Retinal pigment epithelial cell (primary cell): ENCODE data around the gene PAFAH1B2.

Experiments used
- DNase-seq: peaks from one replicate; pipeline ENCODE4 v3.0.0-alpha.2; 2010; ENCODE audit warnings: low read depth
- H3K4me3 ChIP-seq: 2 replicates; pipeline ENCODE4 v1.5.1; 2011; ENCODE audit warnings: mild to moderate bottlenecking, low read length, control low read depth, moderate library complexity
- TF ChIP-seq, protein P1 (sequence below): conservative IDR thresholded peaks from 2 replicates; pipeline ENCODE4 v1.5.1; 2011; ENCODE audit warnings: low read depth, low read length, control low read depth, inconsistent platforms

Gene PAFAH1B2

DNA sequence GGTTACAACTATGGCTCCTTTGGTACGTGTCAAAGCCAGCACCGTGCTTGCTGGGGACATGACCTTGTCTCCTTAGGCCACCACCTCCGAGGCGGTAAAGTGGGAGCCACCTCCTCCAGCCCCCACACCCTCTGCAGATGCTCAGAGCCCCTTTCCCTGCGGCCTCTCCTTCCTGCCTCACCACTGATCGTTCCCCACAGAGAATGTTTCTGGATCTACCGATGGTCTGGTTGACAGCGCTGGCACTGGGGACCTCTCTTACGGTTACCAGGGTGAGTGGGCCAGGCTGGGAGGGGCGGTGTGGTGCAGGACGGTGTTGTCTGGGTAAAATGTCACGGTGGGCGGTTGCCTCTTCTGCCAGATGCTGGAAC is 43.3 kb downstream of the PAFAH1B2 start:
- DNase-seq, result no peak
- no peak overlapping the region for H3K4me3 ChIP-seq
- TF ChIP-seq, protein P1, sequence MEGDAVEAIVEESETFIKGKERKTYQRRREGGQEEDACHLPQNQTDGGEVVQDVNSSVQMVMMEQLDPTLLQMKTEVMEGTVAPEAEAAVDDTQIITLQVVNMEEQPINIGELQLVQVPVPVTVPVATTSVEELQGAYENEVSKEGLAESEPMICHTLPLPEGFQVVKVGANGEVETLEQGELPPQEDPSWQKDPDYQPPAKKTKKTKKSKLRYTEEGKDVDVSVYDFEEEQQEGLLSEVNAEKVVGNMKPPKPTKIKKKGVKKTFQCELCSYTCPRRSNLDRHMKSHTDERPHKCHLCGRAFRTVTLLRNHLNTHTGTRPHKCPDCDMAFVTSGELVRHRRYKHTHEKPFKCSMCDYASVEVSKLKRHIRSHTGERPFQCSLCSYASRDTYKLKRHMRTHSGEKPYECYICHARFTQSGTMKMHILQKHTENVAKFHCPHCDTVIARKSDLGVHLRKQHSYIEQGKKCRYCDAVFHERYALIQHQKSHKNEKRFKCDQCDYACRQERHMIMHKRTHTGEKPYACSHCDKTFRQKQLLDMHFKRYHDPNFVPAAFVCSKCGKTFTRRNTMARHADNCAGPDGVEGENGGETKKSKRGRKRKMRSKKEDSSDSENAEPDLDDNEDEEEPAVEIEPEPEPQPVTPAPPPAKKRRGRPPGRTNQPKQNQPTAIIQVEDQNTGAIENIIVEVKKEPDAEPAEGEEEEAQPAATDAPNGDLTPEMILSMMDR, result no peak

DNA sequence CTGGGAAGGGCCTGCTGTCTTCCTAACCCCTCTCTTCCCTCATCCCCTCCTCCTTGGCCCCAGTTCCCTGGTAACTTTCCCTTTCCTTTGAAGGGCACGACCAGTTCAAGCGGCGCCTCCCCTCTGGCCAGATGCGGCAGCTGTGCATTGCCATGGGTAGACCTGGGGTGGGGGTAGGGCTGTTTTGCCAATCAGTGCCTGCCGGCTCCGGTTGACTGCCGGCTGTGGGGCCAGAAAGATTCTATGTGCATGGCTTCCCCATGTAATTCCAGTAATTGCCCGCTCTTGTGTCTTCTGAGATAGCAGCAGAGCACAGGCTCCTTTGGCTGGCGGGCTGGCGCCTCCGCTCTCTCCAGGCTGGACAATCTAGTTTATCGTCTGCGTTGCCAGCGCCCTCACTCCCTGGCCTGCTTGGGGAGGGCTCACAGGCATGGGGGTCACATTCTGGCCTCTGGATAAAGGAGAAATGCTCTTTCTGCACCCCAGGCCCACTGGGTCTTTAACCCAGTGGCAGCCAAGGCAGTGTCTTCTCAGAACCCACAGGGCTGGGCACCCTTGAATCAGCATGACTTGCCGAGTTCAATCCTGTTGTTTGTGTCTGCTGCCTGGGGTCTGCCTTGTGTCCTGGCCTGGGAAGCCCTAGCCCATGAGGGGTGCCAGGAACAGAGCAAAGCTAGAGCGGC is 43.9 kb downstream of the PAFAH1B2 start:
- no peak for DNase-seq
- no peak overlapping the region for H3K4me3 ChIP-seq
- TF ChIP-seq, protein P1, result no peak

DNA sequence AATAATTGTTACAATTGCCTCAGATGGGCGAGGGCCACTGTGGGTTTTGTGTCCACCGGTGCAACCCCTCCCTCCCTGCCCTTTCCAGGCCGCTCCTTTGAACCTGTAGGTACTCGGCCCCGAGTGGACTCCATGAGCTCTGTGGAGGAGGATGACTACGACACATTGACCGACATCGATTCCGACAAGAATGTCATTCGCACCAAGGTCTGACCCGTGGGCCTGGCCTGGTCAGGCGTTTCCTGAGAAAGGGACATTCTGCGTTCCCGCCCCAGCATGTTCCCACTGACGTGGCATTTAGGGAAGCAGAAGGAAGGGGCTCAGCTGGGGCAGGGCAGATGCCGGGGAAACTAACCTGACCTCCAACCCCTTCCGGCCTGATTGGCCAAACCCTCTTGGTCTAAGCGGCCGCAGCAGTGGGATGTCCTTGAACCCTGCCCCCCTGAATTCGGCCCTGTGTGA is 44.6 kb downstream of the PAFAH1B2 start:
- TF ChIP-seq, protein P1, result no peak
- H3K4me3 ChIP-seq, result no peak overlapping the region
- no peak for DNase-seq

DNA sequence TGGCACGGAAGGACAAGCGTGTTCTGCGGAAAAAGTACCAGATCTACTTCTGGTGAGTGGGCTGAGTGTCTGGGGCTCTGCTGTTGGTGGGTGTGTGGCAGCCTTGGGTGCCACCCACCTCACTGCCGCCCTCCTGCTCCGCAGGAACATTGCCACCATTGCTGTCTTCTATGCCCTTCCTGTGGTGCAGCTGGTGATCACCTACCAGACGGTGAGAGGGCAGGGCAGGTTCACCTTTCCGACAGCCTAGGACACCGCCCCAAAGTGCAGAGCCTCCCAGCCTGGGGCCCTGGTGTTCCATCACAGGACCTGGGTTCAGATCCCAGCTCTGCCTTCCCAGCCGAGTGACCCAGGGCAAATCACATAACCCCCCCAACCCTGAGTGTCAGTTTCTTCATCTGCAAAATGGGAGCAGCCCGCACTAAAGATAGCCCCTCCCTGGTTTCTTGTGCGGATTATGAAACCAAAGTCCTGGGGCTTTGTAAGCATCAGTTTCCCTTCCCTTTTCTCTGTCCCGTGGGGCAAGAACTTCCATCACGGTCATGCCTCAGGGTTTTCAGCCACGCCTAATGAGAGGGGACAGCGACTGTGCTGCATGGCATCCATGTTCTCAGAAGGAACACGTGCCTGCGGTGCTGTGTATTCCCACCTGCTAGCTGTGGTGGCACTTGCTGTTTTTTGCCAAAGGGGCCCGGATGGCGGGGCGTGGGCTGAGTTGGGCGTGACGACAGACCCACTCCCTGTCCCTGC is 45.3 kb downstream of the PAFAH1B2 start:
- DNase-seq, result no peak
- H3K4me3 ChIP-seq, result no peak overlapping the region

DNA sequence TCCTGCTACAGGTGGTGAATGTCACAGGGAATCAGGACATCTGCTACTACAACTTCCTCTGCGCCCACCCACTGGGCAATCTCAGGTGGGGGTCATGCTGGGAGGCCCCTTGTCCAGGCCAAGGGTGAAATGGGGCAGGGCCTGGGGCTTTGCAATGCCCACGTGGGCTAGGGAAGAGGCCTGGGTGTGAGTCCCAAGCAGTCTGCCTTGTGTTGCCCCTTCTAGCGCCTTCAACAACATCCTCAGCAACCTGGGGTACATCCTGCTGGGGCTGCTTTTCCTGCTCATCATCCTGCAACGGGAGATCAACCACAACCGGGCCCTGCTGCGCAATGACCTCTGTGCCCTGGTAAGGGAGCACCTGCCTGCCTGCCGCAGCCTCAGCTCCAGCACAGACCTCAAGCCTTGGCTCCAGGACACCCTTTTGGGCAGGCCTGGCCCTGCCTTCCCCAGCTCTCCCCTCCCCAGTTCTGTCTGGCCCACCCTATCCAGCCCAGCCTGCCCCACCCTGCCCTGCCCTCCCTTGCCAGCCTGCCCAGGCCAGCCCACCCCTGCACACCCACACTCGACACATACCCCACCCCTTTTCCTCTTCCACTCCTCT is 46.0 kb downstream of the PAFAH1B2 start:
- no peak for DNase-seq
- no peak overlapping the region for H3K4me3 ChIP-seq
- TF ChIP-seq, protein P1, result no peak

More for the DNA sequence above, 45.3 kb downstream of the PAFAH1B2 start:
- TF ChIP-seq, protein P1, result no peak

DNA sequence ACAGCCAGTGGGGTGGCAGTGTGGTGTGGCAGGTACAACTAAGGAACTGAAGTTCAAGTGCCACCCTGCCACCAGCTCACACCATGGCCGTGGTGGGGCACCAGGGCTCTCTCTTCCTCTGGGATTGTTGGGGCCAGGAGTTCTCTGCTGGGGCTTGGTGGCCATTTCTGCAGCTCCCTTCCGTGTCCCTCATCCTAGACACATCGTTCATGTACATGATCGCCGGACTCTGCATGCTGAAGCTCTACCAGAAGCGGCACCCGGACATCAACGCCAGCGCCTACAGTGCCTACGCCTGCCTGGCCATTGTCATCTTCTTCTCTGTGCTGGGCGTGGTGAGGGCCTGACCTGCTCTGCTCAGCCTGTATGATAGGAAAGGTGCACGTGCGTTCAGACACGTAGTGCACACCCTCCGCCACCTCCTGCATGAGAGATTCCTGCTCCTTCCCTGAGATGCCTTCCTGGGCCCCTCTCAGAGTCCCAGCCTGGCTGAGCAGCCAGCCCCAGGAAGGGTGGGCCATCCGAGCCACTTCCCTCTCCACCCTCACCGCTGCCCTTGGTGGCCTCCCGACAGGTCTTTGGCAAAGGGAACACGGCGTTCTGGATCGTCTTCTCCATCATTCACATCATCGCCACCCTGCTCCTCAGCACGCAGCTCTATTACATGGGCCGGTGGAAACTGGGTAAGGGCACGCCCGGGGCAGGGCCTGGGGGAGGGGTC is 47.8 kb downstream of the PAFAH1B2 start:
- no peak for DNase-seq
- TF ChIP-seq, protein P1, result no peak
- H3K4me3 ChIP-seq, result no peak overlapping the region
